Lower leg skin (tissue), 3 donors: ENCODE results near the gene SCRN2.

Experiments used
- POLR2A ChIP-seq, 2 donors: fragments of 450-650 bp; IDR thresholded peaks; one replicate each; pipeline ENCODE4 v1.6.1; 2016 to 2017; ENCODE audit warnings: antibody characterized with exemption in 2 of 2, mild to moderate bottlenecking in 1 of 2, moderate library complexity in 1 of 2
- TF ChIP-seq, protein P1 (sequence below), 3 donors: fragments of 450-650 bp; IDR thresholded peaks; one replicate each; pipeline ENCODE4 v1.5.1; 2016; ENCODE audit warnings: antibody characterized with exemption in 3 of 3, mild to moderate bottlenecking in 3 of 3, moderate library complexity in 2 of 3

- TF ChIP-seq, protein P1, sequence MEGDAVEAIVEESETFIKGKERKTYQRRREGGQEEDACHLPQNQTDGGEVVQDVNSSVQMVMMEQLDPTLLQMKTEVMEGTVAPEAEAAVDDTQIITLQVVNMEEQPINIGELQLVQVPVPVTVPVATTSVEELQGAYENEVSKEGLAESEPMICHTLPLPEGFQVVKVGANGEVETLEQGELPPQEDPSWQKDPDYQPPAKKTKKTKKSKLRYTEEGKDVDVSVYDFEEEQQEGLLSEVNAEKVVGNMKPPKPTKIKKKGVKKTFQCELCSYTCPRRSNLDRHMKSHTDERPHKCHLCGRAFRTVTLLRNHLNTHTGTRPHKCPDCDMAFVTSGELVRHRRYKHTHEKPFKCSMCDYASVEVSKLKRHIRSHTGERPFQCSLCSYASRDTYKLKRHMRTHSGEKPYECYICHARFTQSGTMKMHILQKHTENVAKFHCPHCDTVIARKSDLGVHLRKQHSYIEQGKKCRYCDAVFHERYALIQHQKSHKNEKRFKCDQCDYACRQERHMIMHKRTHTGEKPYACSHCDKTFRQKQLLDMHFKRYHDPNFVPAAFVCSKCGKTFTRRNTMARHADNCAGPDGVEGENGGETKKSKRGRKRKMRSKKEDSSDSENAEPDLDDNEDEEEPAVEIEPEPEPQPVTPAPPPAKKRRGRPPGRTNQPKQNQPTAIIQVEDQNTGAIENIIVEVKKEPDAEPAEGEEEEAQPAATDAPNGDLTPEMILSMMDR (IDR thresholded peaks at IDR 0.05), result no peak
- TF ChIP-seq POLR2A (IDR thresholded peaks at IDR 0.05), result no peak
These were observed 37.3 kb upstream of the SCRN2 start for GRCh38 chr17:47878203-47879027.
